Type B pancreatic cell (in vitro differentiated cells): Measurements from ENCODE around the gene VEGFB. TPM values are rescaled to one million over a fixed set of nuclear protein-coding genes. Genes with fewer than 3 reads are reported as not detected.
A peak's percentile ranks its signal among the peaks of the same experiment; 100 is the strongest.

Source experiments
- DNase-seq: peaks from one replicate; pipeline ENCODE4 v3.0.0; 2021; ENCODE audit warnings: mixed read lengths; ENCODE audit not compliant: unreplicated experiment; ENCODE audit errors: extremely low spot score
- H3K27ac Mint-ChIP-seq: 2 replicates; pipeline ENCODE4 v1.8.0; 2021; ENCODE audit warnings: mild to moderate bottlenecking, mixed read lengths
- H3K27me3 Mint-ChIP-seq: 2 replicates; pipeline ENCODE4 v1.8.0; 2021; ENCODE audit warnings: mixed read lengths
- H3K36me3 Mint-ChIP-seq: 2 replicates; pipeline ENCODE4 v1.8.0; 2021; ENCODE audit warnings: mixed read lengths
- H3K4me1 Mint-ChIP-seq: one replicate; pipeline ENCODE4 v1.8.0; 2021; ENCODE audit warnings: mixed read lengths; ENCODE audit not compliant: unreplicated experiment
- H3K4me3 Mint-ChIP-seq: 2 replicates; pipeline ENCODE4 v1.8.0; 2021; ENCODE audit warnings: mild to moderate bottlenecking, mixed read lengths
- H3K9me3 Mint-ChIP-seq: 2 replicates; pipeline ENCODE4 v1.8.0; 2021; ENCODE audit warnings: mixed read lengths
- total RNA-seq: library from RNA; stranded (reverse); gene quantifications from 2 replicates; pipeline ENCODE4 v1.2.1, GENCODE V29; 2021; ENCODE audit warnings: low replicate concordance
- TF ChIP-seq, protein P1 (sequence below): fragments of 200-600 bp; sonication (generic); conservative IDR thresholded peaks from 2 replicates; pipeline ENCODE4 v1.5.0; 2021; ENCODE audit warnings: antibody characterized with exemption, mild to moderate bottlenecking

VEGFB gene
- total RNA-seq, 1 donor from 2014 or later = 66.3 TPM

DNA sequence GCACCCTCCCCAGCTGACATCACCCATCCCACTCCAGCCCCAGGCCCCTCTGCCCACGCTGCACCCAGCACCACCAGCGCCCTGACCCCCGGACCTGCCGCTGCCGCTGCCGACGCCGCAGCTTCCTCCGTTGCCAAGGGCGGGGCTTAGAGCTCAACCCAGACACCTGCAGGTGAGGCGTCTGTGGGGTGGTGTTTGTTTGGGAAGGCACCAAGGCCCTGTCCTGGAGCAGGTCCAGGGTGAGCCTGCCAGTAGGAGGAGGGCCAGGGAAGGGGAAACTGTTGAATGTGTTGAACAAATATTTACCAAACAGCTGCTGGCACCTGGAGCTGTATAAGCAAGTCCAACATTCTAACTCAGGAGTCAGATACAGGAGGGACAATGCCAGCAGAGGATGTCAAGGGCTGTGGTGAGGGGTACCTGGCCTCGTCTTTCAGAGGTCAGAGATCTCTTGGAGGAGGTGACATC lies 3.1 kb downstream of the VEGFB start:
- no peak for DNase-seq
- Mint-ChIP-seq H3K27ac (peak overlapping the region; percentile 76), H3K36me3 (peaks cover 3% of the 10 kb centered on the region), H3K4me3 (peak overlapping the region; percentile 73), H3K9me3 (no peaks in the 10 kb centered on the region), H3K4me1 (peaks cover 21% of the 10 kb centered on the region), H3K27me3 (no peaks in the 10 kb centered on the region)
- TF ChIP-seq, protein P1, sequence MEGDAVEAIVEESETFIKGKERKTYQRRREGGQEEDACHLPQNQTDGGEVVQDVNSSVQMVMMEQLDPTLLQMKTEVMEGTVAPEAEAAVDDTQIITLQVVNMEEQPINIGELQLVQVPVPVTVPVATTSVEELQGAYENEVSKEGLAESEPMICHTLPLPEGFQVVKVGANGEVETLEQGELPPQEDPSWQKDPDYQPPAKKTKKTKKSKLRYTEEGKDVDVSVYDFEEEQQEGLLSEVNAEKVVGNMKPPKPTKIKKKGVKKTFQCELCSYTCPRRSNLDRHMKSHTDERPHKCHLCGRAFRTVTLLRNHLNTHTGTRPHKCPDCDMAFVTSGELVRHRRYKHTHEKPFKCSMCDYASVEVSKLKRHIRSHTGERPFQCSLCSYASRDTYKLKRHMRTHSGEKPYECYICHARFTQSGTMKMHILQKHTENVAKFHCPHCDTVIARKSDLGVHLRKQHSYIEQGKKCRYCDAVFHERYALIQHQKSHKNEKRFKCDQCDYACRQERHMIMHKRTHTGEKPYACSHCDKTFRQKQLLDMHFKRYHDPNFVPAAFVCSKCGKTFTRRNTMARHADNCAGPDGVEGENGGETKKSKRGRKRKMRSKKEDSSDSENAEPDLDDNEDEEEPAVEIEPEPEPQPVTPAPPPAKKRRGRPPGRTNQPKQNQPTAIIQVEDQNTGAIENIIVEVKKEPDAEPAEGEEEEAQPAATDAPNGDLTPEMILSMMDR = no peak

DNA sequence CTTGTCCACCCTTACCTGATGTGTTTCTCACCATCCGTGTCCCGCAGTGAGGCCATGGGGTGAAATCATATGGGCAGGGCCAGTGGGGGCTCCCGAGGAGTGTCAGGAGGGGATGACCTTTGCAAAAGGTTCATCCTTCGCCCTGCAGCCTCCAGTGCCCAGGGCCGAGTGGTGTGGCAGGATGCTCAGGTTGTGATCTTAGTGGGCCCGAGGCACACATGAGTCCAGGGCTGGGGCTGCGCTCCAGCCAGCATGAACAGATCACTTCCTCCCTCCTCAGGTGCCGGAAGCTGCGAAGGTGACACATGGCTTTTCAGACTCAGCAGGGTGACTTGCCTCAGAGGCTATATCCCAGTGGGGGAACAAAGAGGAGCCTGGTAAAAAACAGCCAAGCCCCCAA lies 3.7 kb downstream of the VEGFB start:
- Mint-ChIP-seq H3K4me3 (peak overlapping the region; percentile 73), H3K9me3 (no peaks in the 10 kb centered on the region), H3K27me3 (no peaks in the 10 kb centered on the region), H3K36me3 (peaks cover 3% of the 10 kb centered on the region), H3K4me1 (peaks cover 16% of the 10 kb centered on the region), H3K27ac (peak overlapping the region; percentile 100)
- TF ChIP-seq, protein P1 = no peak
- no peak for DNase-seq

DNA sequence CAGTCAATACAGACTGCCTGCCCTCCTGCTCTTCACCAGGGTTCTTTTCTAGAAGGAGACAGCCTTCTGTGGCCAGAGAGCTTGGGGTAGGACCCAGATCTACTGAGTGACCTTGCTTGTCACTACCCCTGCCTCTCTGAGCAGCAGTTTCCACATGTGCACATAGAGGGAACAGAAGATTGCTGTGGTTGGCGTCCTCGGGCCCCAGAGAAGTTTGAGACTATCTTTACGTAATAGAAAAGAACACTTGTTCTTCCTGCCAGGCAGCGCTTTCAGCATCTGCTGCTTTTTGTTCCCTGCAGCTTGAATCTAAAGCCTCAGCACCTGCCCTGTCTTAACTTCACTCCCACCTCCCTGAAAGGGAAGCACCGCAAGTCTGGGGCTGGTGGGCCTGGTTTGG lies 4.6 kb downstream of the VEGFB start:
- Mint-ChIP-seq H3K4me1 (peaks cover 16% of the 10 kb centered on the region), H3K36me3 (peaks cover 3% of the 10 kb centered on the region), H3K27me3 (no peaks in the 10 kb centered on the region), H3K9me3 (no peaks in the 10 kb centered on the region), H3K27ac (peak overlapping the region; percentile 100), H3K4me3 (peak overlapping the region; percentile 59)
- TF ChIP-seq, protein P1 = no peak
- no peak for DNase-seq

- DNase-seq = no peak
- Mint-ChIP-seq H3K4me3 (peak overlapping the region; percentile 91), H3K27ac (peak overlapping the region; percentile 100), H3K36me3 (peaks cover 3% of the 10 kb centered on the region), H3K4me1 (peaks cover 16% of the 10 kb centered on the region), H3K9me3 (no peaks in the 10 kb centered on the region), H3K27me3 (no peaks in the 10 kb centered on the region)
- TF ChIP-seq, protein P1 = no peak
Measured at GRCh38 chr11:64239662-64240434, 5.5 kb downstream of the VEGFB start.

GRCh38 chr11:64240435-64241240 lies 6.3 kb downstream of the VEGFB start, which contains the start of gene FKBP2:
Gene FKBP2 (plus strand): TSS chr11:64241095. CDS start chr11:64242388, 1,293 bp downstream.
- DNase-seq = peak; percentile 99
- TF ChIP-seq, protein P1 = no peak
- H3K36me3 Mint-ChIP-seq = peaks cover 3% of the 10 kb centered on the region
- no peaks in the 10 kb centered on the region for H3K9me3 Mint-ChIP-seq
- H3K27me3 Mint-ChIP-seq = no peaks in the 10 kb centered on the region
- H3K4me1 Mint-ChIP-seq = peaks cover 11% of the 10 kb centered on the region
- peak within 1 kb of the TSS; percentile 100 for H3K27ac Mint-ChIP-seq
- H3K4me3 Mint-ChIP-seq = peak within 1 kb of the TSS; percentile 91
